DOHH2 (cell line): ENCODE measurements around the gene ERN1.

Experiments
- H3F3A ChIP-seq: fragments of 200-600 bp; sonication (generic), shearing (Covaris generic); 2 replicates; pipeline ENCODE4 v1.6.0; 2016; ENCODE audit warnings: antibody characterized with exemption, mild to moderate bottlenecking; ENCODE audit not compliant: control insufficient read depth, insufficient read depth
- H3K27ac ChIP-seq: fragments of 200-600 bp; sonication (generic); 2 replicates; pipeline ENCODE4 v1.5.1; 2014; ENCODE audit warnings: low read depth, mild to moderate bottlenecking, low read length, moderate library complexity
- H3K27me3 ChIP-seq: fragments of 200-600 bp; sonication (generic); 2 replicates; pipeline ENCODE4 v1.6.1; 2014; ENCODE audit warnings: mild to moderate bottlenecking, low read length, mixed read lengths; ENCODE audit not compliant: control insufficient read depth
- H3K36me3 ChIP-seq: fragments of 200-600 bp; sonication (generic); 2 replicates; pipeline ENCODE4 v1.6.1; 2014; ENCODE audit warnings: mild to moderate bottlenecking, low read length, moderate library complexity, mixed read lengths; ENCODE audit not compliant: control insufficient read depth
- H3K4me1 ChIP-seq: fragments of 200-600 bp; sonication (generic); 2 replicates; pipeline ENCODE4 v1.6.1; 2014; ENCODE audit warnings: mild to moderate bottlenecking, low read length, mixed read lengths; ENCODE audit not compliant: control insufficient read depth
- H3K4me2 ChIP-seq: fragments of 200-600 bp; sonication (generic); 2 replicates; pipeline ENCODE4 v1.6.0; 2014; ENCODE audit warnings: mild to moderate bottlenecking, low read length, moderate library complexity
- H3K4me3 ChIP-seq: fragments of 200-600 bp; sonication (generic); 2 replicates; pipeline ENCODE4 v1.5.1; 2014; ENCODE audit warnings: mild to moderate bottlenecking, low read length, mixed read lengths
- H3K79me2 ChIP-seq: fragments of 200-600 bp; sonication (generic); 2 replicates; pipeline ENCODE4 v1.6.1; 2014; ENCODE audit warnings: mild to moderate bottlenecking, low read length, mixed read lengths; ENCODE audit not compliant: control insufficient read depth
- H3K9me2 ChIP-seq: fragments of 200-600 bp; sonication (generic); replicated peaks from 2 replicates; pipeline ENCODE4 v1.6.1; 2014; ENCODE audit warnings: mild to moderate bottlenecking, low read length, mixed read lengths; ENCODE audit not compliant: control insufficient read depth
- H3K9me3 ChIP-seq: fragments of 200-600 bp; sonication (generic); 2 replicates; pipeline ENCODE4 v1.6.1; 2014; ENCODE audit warnings: antibody characterized with exemption, low read length, mixed read lengths; ENCODE audit not compliant: control insufficient read depth, insufficient read depth
- H4K20me1 ChIP-seq: fragments of 200-600 bp; sonication (generic); 2 replicates; pipeline ENCODE4 v1.6.0; 2014; ENCODE audit warnings: low read depth, mild to moderate bottlenecking, antibody characterized with exemption, low read length, moderate library complexity; ENCODE audit not compliant: control insufficient read depth, insufficient read depth
- EZH2phosphoT487 ChIP-seq: fragments of 200-600 bp; sonication (generic); IDR thresholded peaks from 2 replicates; pipeline ENCODE4 v1.6.1; 2017; ENCODE audit warnings: borderline replicate concordance, mild to moderate bottlenecking, antibody characterized with exemption, low read length, moderate library complexity, mixed read lengths
- TF ChIP-seq, protein P1 (sequence below): fragments of 200-600 bp; sonication (generic); IDR thresholded peaks from one replicate; pipeline ENCODE4 v1.5.1; 2014; ENCODE audit warnings: antibody characterized with exemption, mild to moderate bottlenecking, low read depth, low read length; ENCODE audit not compliant: poor library complexity, severe bottlenecking

ERN1 gene

GRCh38 chr17:64113006-64113405, 16.9 kb downstream of the ERN1 start:
- Histone ChIP-seq H3K4me3 (no peak overlapping the region), H4K20me1 (no peaks in the 10 kb centered on the region), H3K4me2 (no peak overlapping the region), H3K27me3 (0 out of 2 replicates have a peak, but pooled peaks cover 4% of the 10 kb centered on the region), H3K9me2 (no peaks in the 10 kb centered on the region), H3K9me3 (no peaks in the 10 kb centered on the region), H3K27ac (no peak overlapping the region), H3K36me3 (no peaks in the 10 kb centered on the region), H3F3A (no peaks in the 10 kb centered on the region), H3K4me1 (no peaks in the 10 kb centered on the region), H3K79me2 (no peaks in the 10 kb centered on the region)
- no peak for TF ChIP-seq EZH2phosphoT487
- TF ChIP-seq, protein P1, sequence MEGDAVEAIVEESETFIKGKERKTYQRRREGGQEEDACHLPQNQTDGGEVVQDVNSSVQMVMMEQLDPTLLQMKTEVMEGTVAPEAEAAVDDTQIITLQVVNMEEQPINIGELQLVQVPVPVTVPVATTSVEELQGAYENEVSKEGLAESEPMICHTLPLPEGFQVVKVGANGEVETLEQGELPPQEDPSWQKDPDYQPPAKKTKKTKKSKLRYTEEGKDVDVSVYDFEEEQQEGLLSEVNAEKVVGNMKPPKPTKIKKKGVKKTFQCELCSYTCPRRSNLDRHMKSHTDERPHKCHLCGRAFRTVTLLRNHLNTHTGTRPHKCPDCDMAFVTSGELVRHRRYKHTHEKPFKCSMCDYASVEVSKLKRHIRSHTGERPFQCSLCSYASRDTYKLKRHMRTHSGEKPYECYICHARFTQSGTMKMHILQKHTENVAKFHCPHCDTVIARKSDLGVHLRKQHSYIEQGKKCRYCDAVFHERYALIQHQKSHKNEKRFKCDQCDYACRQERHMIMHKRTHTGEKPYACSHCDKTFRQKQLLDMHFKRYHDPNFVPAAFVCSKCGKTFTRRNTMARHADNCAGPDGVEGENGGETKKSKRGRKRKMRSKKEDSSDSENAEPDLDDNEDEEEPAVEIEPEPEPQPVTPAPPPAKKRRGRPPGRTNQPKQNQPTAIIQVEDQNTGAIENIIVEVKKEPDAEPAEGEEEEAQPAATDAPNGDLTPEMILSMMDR = no peak

GRCh38 chr17:64111831-64112230, 18.1 kb downstream of the ERN1 start:
- H3K79me2 ChIP-seq = no peaks in the 10 kb centered on the region
- H4K20me1 ChIP-seq = no peaks in the 10 kb centered on the region
- H3K4me3 ChIP-seq = no peak overlapping the region
- 0 out of 2 replicates have a peak, but pooled peaks cover 4% of the 10 kb centered on the region for H3K27me3 ChIP-seq
- no peak overlapping the region for H3K4me2 ChIP-seq
- H3K27ac ChIP-seq = no peak overlapping the region
- peaks cover 2% of the 10 kb centered on the region for H3K4me1 ChIP-seq
- H3K9me2 ChIP-seq = no peaks in the 10 kb centered on the region
- no peaks in the 10 kb centered on the region for H3F3A ChIP-seq
- no peaks in the 10 kb centered on the region for H3K36me3 ChIP-seq
- TF ChIP-seq, protein P1 = no peak
- no peak for TF ChIP-seq EZH2phosphoT487
- H3K9me3 ChIP-seq = no peaks in the 10 kb centered on the region

GRCh38 chr17:64110379-64111152, 19.4 kb downstream of the ERN1 start:
- TF ChIP-seq, protein P1 = no peak
- TF ChIP-seq EZH2phosphoT487 = no peak
- Histone ChIP-seq H3K27ac (no peak overlapping the region), H3K27me3 (no peaks in the 10 kb centered on the region), H3K4me2 (no peak overlapping the region), H3K36me3 (no peaks in the 10 kb centered on the region), H3K9me2 (no peaks in the 10 kb centered on the region), H3K9me3 (no peaks in the 10 kb centered on the region), H3K4me3 (no peak overlapping the region), H3F3A (no peaks in the 10 kb centered on the region), H3K79me2 (no peaks in the 10 kb centered on the region), H3K4me1 (peaks cover 5% of the 10 kb centered on the region), H4K20me1 (no peaks in the 10 kb centered on the region)
